Left lung (tissue), 10 donors: ENCODE measurements around the gene COL4A2. TPM values are rescaled to one million over a fixed set of nuclear protein-coding genes. Genes with fewer than 3 reads are reported as not detected.

Experiments used
- ATAC-seq: fragments of 200-7000 bp; cut with Tn5 transposase; one replicate; pipeline ENCODE4 v1.9.1; 2020; ENCODE audit warnings: moderate library complexity
- DNase-seq, 4 donors: peaks; one replicate each; pipeline ENCODE4 v3.0.0-alpha.2; 2013 to 2020
- H3K27ac ChIP-seq, 2 donors: fragments of 200-600 bp; sonication (generic) in 1 of 2; one replicate each; pipeline versions ENCODE4 v1.5.0 to v1.8.0; 2020 to 2021
- H3K27me3 ChIP-seq, 2 donors: fragments of 200-600 bp; sonication (generic) in 1 of 2; one replicate each; pipeline versions ENCODE4 v1.5.0 to v1.8.0; 2020 to 2021
- H3K36me3 ChIP-seq, 2 donors: fragments of 200-600 bp; sonication (generic) in 1 of 2; one replicate each; pipeline versions ENCODE4 v1.5.0 to v1.8.0; 2020 to 2021
- H3K4me1 ChIP-seq, 2 donors: fragments of 200-600 bp; one replicate each; pipeline ENCODE4 v1.8.0; 2021
- H3K4me3 ChIP-seq, 2 donors: fragments of 200-600 bp; sonication (generic) in 1 of 2; one replicate each; pipeline versions ENCODE4 v1.5.0 to v1.8.0; 2020 to 2021; ENCODE audit warnings: mild to moderate bottlenecking in 1 of 2
- H3K9me3 ChIP-seq, 2 donors: fragments of 200-600 bp; sonication (generic) in 1 of 2; one replicate each; pipeline versions ENCODE4 v1.5.0 to v1.8.0; 2020 to 2021
- intact Hi-C, 2 donors: fragments of 100-400 bp; cut with DNase I; formaldehyde crosslinking; loops; one replicate each; pipeline versions ENCODE4 v1.11.2 to v1.14.2; 2022
- polyA plus RNA-seq, 6 donors: library from polyadenylated mRNA; unstranded; fragments of 120-200 nt; gene quantifications; one replicate each; pipeline ENCODE4 v1.2.1, GENCODE V29; 2013; ENCODE audit not compliant: insufficient read length in 6 of 6
- total RNA-seq, 2 donors: library from RNA; stranded (reverse); fragmentation: NEBNext Ultra II Directional; extraction: Animal tissue kit (Norgen Biotek cat#: 25700); gene quantifications; one replicate each; pipeline ENCODE4 v1.2.1, GENCODE V29; 2021
- TF ChIP-seq, protein P1 (sequence below), 2 donors: fragments of 200-600 bp; sonication (generic) in 1 of 2; IDR thresholded peaks; one replicate each; pipeline versions ENCODE4 v1.5.0 to v1.8.0; 2021; ENCODE audit warnings: antibody characterized with exemption in 2 of 2
- donor health status: DM: no; HTN: yes; CAD: no.
- donor health status: DM: no; HTN: no; CAD: no.

Gene COL4A2
- total and polyA plus RNA-seq, 8 donors, result 307 to 638 (median 395) TPM

- H3K36me3 ChIP-seq, result peaks cover 5 to 88% of the 10 kb centered on the region in 2 donors
These were observed 193.3 kb downstream of the COL4A2 start for GRCh38 chr13:110500341-110500740.

GRCh38 chr13:110501188-110501587, 194.1 kb downstream of the COL4A2 start:
- Histone ChIP-seq H3K27ac (no peak overlapping the region), H3K4me1 (no peaks in the 10 kb centered on the region), H3K27me3 (no peaks in the 10 kb centered on the region), H3K4me3 (no peak overlapping the region), H3K36me3 (peaks cover 5 to 87% of the 10 kb centered on the region in 2 donors), H3K9me3 (no peaks in the 10 kb centered on the region)
- intact Hi-C loops, result no loop called here
- DNase-seq (no peak), ATAC-seq (no peak)
- TF ChIP-seq, protein P1, sequence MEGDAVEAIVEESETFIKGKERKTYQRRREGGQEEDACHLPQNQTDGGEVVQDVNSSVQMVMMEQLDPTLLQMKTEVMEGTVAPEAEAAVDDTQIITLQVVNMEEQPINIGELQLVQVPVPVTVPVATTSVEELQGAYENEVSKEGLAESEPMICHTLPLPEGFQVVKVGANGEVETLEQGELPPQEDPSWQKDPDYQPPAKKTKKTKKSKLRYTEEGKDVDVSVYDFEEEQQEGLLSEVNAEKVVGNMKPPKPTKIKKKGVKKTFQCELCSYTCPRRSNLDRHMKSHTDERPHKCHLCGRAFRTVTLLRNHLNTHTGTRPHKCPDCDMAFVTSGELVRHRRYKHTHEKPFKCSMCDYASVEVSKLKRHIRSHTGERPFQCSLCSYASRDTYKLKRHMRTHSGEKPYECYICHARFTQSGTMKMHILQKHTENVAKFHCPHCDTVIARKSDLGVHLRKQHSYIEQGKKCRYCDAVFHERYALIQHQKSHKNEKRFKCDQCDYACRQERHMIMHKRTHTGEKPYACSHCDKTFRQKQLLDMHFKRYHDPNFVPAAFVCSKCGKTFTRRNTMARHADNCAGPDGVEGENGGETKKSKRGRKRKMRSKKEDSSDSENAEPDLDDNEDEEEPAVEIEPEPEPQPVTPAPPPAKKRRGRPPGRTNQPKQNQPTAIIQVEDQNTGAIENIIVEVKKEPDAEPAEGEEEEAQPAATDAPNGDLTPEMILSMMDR (IDR thresholded peaks at IDR 0.05), result no peak

More at GRCh38 chr13:110500341-110500740, 193.3 kb downstream of the COL4A2 start:
- DNase-seq, result no peak
- ATAC-seq, result no peak
- intact Hi-C loops, result no loop called here
- no peak overlapping the region for H3K4me3 ChIP-seq
- H3K27me3 ChIP-seq, result no peaks in the 10 kb centered on the region
- no peaks in the 10 kb centered on the region for H3K4me1 ChIP-seq
- no peak overlapping the region for H3K27ac ChIP-seq
- TF ChIP-seq, protein P1 (IDR thresholded peaks at IDR 0.05), result no peak
- H3K9me3 ChIP-seq, result no peaks in the 10 kb centered on the region

DNA sequence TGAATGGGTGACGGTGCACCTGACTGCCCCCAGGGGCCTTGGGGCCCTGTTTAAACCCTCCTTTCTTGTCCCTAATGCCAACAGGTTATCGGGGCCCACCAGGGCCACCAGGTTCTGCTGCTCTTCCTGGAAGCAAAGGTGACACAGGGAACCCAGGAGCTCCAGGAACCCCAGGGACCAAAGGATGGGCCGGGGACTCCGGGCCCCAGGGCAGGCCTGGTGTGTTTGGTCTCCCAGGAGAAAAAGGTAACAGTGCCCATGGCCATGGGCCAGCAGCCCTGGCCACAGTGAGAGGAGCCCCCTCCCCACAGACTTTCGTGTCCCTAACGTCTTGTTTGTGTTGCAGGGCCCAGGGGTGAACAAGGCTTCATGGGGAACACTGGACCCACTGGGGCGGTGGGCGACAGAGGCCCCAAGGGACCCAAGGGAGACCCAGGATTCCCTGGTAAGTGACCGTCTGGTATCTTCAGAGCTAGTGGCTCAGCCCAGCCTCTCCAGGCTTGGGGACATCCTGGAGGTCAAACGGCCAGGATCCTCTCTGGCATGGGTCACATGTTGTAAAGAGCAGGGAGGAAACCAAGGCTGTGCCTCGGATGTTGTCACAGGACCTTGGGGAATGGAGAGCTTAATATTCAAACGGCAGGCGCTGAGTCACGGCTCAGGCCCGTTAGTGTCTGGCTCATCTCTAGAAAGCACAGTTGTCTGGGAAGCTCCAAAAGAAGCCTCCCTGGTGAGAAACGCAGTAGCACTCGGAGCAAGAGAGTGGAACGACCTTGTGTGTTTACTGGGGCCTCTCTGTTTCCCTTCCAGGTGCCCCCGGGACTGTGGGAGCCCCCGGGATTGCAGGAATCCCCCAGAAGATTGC, 196.2 kb downstream of the COL4A2 start:
- H3K27me3 ChIP-seq, result no peaks in the 10 kb centered on the region
- intact Hi-C loops, result no loop called here
- H3K9me3 ChIP-seq, result no peaks in the 10 kb centered on the region
- TF ChIP-seq, protein P1 (IDR thresholded peaks at IDR 0.05), result no peak
- ATAC-seq (no peak), DNase-seq (peak in 1 of 4 donors; percentile 58)
- no peak overlapping the region for H3K4me3 ChIP-seq
- H3K27ac ChIP-seq, result no peak overlapping the region
- H3K36me3 ChIP-seq, result peaks cover 5 to 93% of the 10 kb centered on the region in 2 donors
- H3K4me1 ChIP-seq, result peaks cover 10 to 20% of the 10 kb centered on the region in 2 donors

GRCh38 chr13:110503979-110504499, 197.0 kb downstream of the COL4A2 start:
- TF ChIP-seq, protein P1 (IDR thresholded peaks at IDR 0.05), result no peak
- H3K36me3 ChIP-seq, result peaks cover 5 to 91% of the 10 kb centered on the region in 2 donors
- no peaks in the 10 kb centered on the region for H3K9me3 ChIP-seq
- DNase-seq (no peak), ATAC-seq (no peak)
- no peak overlapping the region for H3K27ac ChIP-seq
- peaks cover 10 to 22% of the 10 kb centered on the region in 2 donors for H3K4me1 ChIP-seq
- no peaks in the 10 kb centered on the region for H3K27me3 ChIP-seq
- intact Hi-C loops, result no loop called here
- no peak overlapping the region for H3K4me3 ChIP-seq

- Histone ChIP-seq H3K27ac (no peak overlapping the region), H3K27me3 (no peaks in the 10 kb centered on the region), H3K9me3 (no peaks in the 10 kb centered on the region), H3K4me1 (peaks cover 10 to 31% of the 10 kb centered on the region in 2 donors), H3K4me3 (no peak overlapping the region), H3K36me3 (peaks cover 5 to 90% of the 10 kb centered on the region in 2 donors)
- intact Hi-C loops, result no loop called here
- DNase-seq, result peak in 1 of 4 donors; percentile 67
- TF ChIP-seq, protein P1 (IDR thresholded peaks at IDR 0.05), result no peak
- ATAC-seq, result no peak
These were observed 198.5 kb downstream of the COL4A2 start for GRCh38 chr13:110505594-110505993.
